ENCODE data around the gene TJP2.
A peak's percentile ranks its signal among the peaks of the same experiment; 100 is the strongest.
"Not testable (repeated sequence)": the region's sequence is repeated elsewhere in the genome, so short reads cannot be mapped to it uniquely, and the experiment has no call there.

Gene TJP2

GRCh38 chr9:69297300-69297980 lies 123.4 kb downstream of the TJP2 start:
- DNase-seq = no peak

DNA sequence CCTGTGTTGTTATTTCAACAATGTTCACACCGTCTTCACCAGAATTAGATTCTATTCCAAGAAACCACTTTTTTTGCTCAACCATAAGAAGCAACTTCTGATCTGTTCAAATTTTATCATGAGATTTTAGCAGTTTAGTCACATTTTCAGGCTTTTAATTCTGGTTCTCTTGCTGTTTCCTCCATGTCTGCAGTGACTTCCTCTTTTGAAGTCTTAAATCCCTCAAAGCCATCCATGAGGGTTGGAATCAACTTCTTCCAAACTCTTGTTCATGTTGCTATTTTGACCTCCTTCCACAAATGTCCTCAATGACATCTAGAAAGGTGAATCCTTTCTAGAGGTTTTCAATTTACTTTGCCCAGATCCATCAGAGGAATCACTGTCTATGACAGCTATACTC lies 125.2 kb downstream of the TJP2 start:
- no peak for DNase-seq

GRCh38 chr9:69299826-69300225 lies 125.7 kb downstream of the TJP2 start:
- no peak for DNase-seq

DNA sequence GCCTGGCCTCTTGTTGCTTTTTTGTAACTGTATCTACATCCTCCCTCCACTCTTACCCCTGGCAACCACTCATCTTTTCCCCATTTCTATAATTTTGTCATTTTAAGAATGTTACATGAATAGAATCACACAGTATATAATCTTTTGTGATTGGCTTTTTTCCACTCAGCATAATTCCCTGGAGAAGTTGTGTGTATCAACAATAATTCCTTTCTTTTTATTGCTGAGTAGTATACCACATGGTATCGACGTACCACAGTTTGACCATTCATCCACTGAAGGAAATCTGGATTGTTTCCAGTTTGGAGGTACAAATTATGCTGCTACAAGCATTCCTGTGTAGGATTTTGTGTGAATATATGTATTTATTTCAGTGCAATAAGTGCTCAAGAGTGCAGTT lies 129.3 kb downstream of the TJP2 start:
- no peak for DNase-seq

DNA sequence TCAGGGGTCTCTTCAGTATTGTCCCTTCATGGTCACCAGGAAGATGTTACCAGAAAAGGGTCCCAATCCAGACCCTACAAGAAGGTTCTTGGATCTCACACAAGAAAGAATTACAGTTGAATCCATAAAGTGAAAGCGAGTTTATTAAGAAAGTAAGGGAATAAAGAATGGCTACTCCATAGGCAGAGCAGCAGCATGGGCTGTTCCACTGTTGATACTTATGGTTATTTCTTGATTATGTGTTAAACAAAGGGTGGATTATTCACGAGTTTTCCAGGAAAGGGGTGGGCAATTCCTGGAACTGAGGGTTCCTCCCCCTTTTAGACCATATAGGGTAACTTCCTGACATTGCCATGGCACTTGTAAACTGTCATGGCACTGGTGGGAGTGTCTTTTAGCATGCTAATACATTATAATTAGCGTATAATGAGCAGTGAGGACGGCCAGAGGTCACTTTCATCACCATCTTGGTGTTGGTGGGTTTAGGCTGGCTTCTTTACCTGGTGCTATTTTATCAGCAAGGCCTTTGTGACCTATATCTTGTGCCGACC lies 132.9 kb downstream of the TJP2 start:
- not testable (repeated sequence) for DNase-seq

DNA sequence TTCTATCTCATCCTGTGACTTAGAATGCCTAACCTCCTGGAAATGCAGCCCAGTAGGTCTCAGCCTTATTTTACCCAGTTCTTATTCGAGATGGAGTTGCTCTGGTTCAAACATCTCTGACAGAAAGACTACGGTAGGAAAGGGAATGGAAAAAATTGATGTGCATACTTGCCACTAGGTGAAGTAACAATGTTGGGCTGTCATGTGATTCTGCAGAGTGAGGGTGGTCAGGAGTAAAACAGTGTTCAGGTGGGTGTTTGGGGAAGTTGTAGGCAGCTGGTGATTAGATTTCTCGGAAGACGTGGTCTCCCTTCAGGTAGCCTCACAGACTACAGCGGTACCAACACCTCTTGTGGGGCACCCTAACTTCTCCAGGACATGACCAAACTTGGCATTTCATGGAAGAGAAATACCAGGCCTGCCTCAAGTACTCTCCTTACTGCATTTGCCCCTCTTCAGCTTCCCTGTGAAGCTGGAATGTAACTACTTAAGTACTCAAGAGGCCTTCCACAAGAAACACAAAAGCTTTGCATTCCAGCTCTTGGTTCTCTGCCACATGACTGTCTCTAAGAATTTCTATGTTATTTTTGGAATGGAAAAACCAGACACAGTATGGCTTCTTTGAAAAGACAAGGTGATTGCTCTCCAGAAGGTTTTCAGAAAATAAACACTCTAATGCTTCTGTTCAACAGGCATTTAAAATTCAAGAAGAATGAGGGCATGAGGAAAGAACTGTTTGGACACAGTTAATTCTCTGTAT lies 133.5 kb downstream of the TJP2 start:
- DNase-seq = no peak

- DNase-seq = no peak
Observed at GRCh38 chr9:69308206-69308931, 134.3 kb downstream of the TJP2 start.

DNA sequence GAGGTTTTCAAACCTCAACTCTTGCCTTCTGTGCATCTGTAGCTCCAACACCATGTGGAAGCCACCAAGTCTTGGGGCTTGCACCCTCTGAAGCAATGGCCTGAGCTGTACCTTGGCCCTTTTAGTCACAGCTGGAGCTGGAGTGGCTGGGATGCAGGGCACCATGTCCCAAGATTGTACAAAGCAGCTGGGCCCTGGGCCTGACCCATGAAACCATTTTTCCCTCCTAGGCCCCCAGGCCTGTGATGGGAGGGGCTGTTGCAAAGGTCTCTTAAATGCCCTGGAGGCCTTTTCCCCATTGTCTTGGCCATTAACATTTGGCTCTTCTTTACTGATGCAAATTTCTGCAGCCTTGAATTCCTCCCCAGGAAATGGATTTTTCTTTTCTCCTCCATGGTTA lies 139.1 kb downstream of the TJP2 start:
- DNase-seq = no peak

DNA sequence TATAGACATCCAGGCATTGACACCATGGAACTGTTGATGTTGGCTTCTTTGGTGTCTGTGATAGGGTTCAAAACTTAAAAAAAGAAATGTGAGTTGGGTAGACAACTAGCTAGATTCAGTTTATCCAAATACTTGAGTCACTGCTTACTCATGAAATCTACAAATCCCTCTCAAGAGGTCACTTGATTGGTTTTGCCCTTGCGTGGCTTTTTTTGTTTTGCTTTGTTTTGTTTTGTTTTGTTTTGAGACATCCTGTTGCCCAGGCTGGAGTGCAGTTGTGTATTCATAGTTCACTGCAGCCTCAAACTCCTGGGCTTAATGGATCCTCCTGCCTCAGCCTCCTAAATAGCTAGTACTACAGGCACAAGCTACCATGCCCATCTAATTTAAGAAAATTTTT lies 140.5 kb downstream of the TJP2 start:
- DNase-seq = no peak

- no peak for DNase-seq
Observed at GRCh38 chr9:69317081-69317480, 143.0 kb downstream of the TJP2 start.

- DNase-seq = peak in 1 of 2 donors; percentile 24
Observed at GRCh38 chr9:69317894-69318293, 143.8 kb downstream of the TJP2 start.

GRCh38 chr9:69319324-69320025 lies 145.4 kb downstream of the TJP2 start:
- DNase-seq = no peak

DNA sequence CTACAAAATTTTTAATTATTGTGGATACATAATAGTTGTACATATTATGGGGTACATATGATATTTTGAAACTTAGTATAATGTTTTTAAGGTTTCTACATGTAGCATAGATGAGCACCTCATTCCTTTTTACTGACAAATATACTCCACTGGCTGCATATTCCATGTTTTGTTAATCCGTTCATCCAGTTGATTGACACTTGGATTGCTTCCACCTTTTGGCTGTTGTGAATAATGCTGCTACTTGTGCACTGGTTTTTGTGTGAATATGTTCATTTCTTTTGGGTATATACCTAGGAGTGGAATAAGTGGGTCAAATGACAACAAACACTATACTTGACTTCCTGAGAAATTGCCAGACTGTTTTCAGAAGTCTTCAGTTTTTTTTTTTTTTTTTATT lies 148.2 kb downstream of the TJP2 start:
- no peak for DNase-seq

GRCh38 chr9:69323861-69324260 lies 149.8 kb downstream of the TJP2 start:
- DNase-seq = no peak

All from stimulated activated CD4-positive, alpha-beta T cell treated with anti-CD3 and anti-CD28 coated beads, Interleukin-2, amount 100 ng/mL, for 24 hours (primary cell).